Brain microvascular endothelial cell (primary cell): Measurements from ENCODE around the gene SUMO4.

Source experiments
- DNase-seq: peaks from one replicate; pipeline ENCODE4 v3.0.0-alpha.2; 2020
- H3K27ac ChIP-seq: fragments of 250-450 bp; sonication (Bioruptor Pico); 2 replicates; pipeline ENCODE4 v1.5.1; 2020; ENCODE audit warnings: mild to moderate bottlenecking, moderate library complexity
- H3K27me3 ChIP-seq: fragments of 250-450 bp; sonication (Bioruptor Pico); replicated peaks from 2 replicates; pipeline ENCODE4 v1.5.1; 2020; ENCODE audit warnings: mild to moderate bottlenecking
- H3K36me3 ChIP-seq: fragments of 250-450 bp; sonication (Bioruptor Pico); replicated peaks from 2 replicates; pipeline ENCODE4 v1.5.1; 2020; ENCODE audit warnings: mild to moderate bottlenecking
- H3K4me3 ChIP-seq: 2 replicates; pipeline ENCODE4 v1.5.1; 2011; ENCODE audit warnings: low read depth, mild to moderate bottlenecking, control low read depth, low read length, moderate library complexity
- in situ Hi-C: cut with HindIII; loops from 2 replicates; pipeline ENCODE4 v1.10.0; 2017; ENCODE audit warnings: low sequenced_read_pairs, low pct_ligation_motif_present
- TF ChIP-seq, protein P1 (sequence below): IDR thresholded peaks from 2 replicates; pipeline ENCODE4 v1.5.1; 2011; ENCODE audit warnings: low read depth, mild to moderate bottlenecking, moderate library complexity, low read length, control low read depth, inconsistent platforms; ENCODE audit errors: missing control alignments

SUMO4 gene

DNA sequence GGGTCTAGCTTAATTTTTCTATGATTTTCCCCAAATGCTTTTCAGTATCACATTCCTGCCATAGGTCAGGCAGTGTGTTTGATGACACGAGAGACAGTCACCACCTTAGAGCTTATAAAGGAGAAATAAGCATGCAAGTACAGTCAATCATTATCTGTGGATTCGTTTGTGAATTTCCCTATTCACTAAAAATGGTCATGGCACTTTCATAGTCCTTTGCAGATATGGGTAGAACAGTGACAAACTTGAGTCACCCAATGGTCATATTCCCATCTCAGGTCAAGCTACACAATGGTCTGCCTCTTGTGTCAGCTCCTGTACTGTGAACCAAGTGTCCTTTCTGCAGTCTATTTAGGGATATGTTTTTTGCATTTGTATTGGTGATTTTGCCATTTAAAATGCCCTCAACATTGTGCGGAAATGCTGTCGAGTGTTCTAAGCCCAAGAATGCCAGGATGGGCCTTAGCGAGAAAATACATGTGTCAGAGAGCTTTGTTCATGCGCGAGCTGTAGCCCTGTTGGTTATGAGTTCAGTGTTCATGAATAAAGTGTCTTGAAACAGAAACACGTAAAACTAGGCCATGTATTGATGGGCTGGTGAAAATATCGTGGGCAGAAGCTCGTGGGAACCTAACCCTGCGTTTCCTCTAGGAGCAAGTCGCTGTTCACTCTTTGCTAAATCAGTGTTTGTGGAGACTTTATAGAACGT is 19.8 kb downstream of the SUMO4 start:
- no peak for DNase-seq
- TF ChIP-seq, protein P1, sequence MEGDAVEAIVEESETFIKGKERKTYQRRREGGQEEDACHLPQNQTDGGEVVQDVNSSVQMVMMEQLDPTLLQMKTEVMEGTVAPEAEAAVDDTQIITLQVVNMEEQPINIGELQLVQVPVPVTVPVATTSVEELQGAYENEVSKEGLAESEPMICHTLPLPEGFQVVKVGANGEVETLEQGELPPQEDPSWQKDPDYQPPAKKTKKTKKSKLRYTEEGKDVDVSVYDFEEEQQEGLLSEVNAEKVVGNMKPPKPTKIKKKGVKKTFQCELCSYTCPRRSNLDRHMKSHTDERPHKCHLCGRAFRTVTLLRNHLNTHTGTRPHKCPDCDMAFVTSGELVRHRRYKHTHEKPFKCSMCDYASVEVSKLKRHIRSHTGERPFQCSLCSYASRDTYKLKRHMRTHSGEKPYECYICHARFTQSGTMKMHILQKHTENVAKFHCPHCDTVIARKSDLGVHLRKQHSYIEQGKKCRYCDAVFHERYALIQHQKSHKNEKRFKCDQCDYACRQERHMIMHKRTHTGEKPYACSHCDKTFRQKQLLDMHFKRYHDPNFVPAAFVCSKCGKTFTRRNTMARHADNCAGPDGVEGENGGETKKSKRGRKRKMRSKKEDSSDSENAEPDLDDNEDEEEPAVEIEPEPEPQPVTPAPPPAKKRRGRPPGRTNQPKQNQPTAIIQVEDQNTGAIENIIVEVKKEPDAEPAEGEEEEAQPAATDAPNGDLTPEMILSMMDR = no peak
- H3K27me3 ChIP-seq = no peaks in the 10 kb centered on the region
- in situ Hi-C loops = loop anchor here (25.0 kb wide), 1 partner anchor 333 kb away; no protein-coding TSS in a partner anchor
- no peak overlapping the region for H3K27ac ChIP-seq
- H3K4me3 ChIP-seq = no peak overlapping the region
- no peaks in the 10 kb centered on the region for H3K36me3 ChIP-seq

DNA sequence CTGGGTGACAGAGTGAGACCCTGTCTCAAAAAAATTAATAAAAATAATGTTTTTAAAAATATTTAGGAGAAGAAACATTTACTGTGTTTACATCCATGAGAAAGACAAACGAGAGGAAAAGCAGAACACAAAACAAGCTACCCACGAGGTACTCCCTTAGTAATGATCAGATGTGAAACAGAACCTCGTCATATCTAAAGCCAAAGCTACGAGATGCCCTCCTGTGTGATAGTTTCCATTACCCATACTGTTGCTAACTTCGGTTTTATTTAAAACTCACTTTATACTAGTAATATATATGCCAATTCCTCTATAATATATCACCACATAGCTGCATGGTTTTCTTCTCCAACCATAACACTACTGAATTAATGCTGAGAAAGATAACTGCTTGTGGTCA is 21.1 kb downstream of the SUMO4 start:
- Histone ChIP-seq H3K36me3 (no peaks in the 10 kb centered on the region), H3K4me3 (no peak overlapping the region), H3K27ac (no peak overlapping the region), H3K27me3 (no peaks in the 10 kb centered on the region)
- in situ Hi-C loops = loop anchor here (25.0 kb wide), 1 partner anchor 334 kb away; no protein-coding TSS in a partner anchor
- DNase-seq = no peak
- TF ChIP-seq, protein P1 = no peak

DNA sequence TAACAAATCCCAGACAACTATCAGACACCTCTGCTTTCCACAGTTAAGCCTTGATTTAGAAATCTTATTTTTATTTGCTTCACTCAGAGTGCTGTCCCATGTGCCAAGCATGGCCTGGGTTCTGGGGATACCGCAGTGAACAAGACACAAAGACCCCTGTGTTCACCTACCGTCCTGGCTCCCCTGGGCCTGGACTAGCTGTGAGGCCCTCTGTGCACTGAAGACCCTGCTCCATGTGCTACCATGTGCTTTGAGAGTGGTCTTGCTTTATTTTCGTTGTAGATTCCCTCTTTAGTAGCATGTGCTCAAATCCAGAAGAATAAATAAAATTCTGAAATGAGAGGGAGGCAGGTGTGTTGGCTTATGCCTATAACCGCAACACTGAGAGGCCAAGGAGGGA is 22.5 kb downstream of the SUMO4 start:
- Histone ChIP-seq H3K4me3 (no peak overlapping the region), H3K27ac (no peak overlapping the region), H3K36me3 (no peaks in the 10 kb centered on the region), H3K27me3 (no peaks in the 10 kb centered on the region)
- in situ Hi-C loops = loop anchor here (25.0 kb wide), 1 partner anchor 335 kb away; no protein-coding TSS in a partner anchor
- DNase-seq = no peak
- TF ChIP-seq, protein P1 = no peak

DNA sequence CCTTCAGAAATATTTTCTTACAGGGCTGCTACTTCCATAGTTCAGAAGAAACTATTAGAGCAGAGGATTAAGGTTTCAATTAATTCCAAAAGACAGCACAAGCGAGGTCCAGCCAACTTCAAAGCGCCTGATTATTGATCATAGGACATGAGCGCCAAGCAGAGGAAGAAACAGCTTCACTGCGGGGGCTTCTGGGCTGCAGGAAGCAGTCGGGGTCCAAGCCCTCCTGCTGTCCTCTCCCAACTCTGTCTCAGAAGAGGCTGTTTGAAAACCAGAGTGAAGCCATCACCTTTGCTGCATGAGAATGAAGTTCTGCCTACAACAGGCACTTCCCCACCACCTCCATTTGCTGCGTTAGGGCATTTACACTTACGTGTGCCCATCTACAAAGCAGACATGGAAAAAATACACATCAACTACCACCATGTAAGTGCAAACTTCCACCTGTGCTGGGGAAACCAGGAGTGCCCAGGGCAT is 23.9 kb downstream of the SUMO4 start:
- no peak overlapping the region for H3K27ac ChIP-seq

DNA sequence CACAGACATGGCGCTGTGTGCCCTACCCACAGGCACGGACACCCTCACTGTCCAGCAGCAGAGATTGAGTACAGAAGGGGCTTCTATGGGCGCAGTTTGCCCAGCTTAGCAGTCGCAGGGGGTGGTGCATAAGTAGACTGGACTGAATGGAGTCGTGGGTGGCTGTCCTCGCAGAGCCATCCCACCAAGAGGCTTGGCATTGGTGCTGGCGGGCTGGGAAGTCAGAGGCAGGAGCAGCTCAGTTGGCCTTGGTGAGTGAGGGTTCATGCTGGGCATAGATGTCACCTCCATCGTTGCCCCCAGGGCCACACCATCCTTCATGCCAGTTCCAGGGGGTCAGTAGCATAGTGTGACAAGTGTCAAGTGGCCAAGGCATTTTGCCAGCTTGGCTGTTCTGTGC is 25.2 kb downstream of the SUMO4 start:
- TF ChIP-seq, protein P1 = no peak
- in situ Hi-C loops = no loop called here
- H3K27me3 ChIP-seq = no peaks in the 10 kb centered on the region
- no peak overlapping the region for H3K4me3 ChIP-seq
- DNase-seq = no peak
- H3K27ac ChIP-seq = no peak overlapping the region
- H3K36me3 ChIP-seq = no peaks in the 10 kb centered on the region

More for the DNA sequence above, 23.9 kb downstream of the SUMO4 start:
- Histone ChIP-seq H3K36me3 (no peaks in the 10 kb centered on the region), H3K4me3 (no peak overlapping the region), H3K27me3 (no peaks in the 10 kb centered on the region)
- no peak for DNase-seq
- TF ChIP-seq, protein P1 = no peak
- in situ Hi-C loops = loop anchor here (25.0 kb wide), 1 partner anchor 337 kb away; no protein-coding TSS in a partner anchor
